HepG2 (cell line): Measurements from ENCODE around the gene ACADVL. TPM values are rescaled to one million over a fixed set of nuclear protein-coding genes. Genes with fewer than 3 reads are reported as not detected.

Experiments
- CENPX ChIP-seq: sonication (generic); formaldehyde crosslinking; IDR thresholded peaks from 2 replicates; pipeline ENCODE4 v1.9.0; 2021; ENCODE audit warnings: mild to moderate bottlenecking, missing genetic modification reagents, moderate library complexity
- ELK4 ChIP-seq: sonication (generic); formaldehyde crosslinking; IDR thresholded peaks from 2 replicates; pipeline ENCODE4 v1.9.0; 2021; ENCODE audit warnings: missing genetic modification reagents, borderline replicate concordance
- GATA4 ChIP-seq: sonication (generic); IDR thresholded peaks from 2 replicates; pipeline ENCODE4 v1.6.1; 2016; ENCODE audit warnings: antibody characterized with exemption, low read depth, borderline replicate concordance
- JARID2 ChIP-seq: sonication (generic); formaldehyde crosslinking; IDR thresholded peaks from 2 replicates; pipeline ENCODE4 v1.8.1; 2023; ENCODE audit warnings: missing genetic modification reagents, inconsistent platforms; ENCODE audit not compliant: insufficient replicate concordance
- MED1 ChIP-seq: sonication (generic); formaldehyde crosslinking; IDR thresholded peaks from 2 replicates; pipeline ENCODE4 v1.4.0; 2020; ENCODE audit warnings: missing genetic modification reagents
- MNT ChIP-seq: fragments of 450-650 bp; IDR thresholded peaks from 2 replicates; pipeline ENCODE4 v1.6.1; 2016
- NCOA2 ChIP-seq: sonication (generic); formaldehyde crosslinking; IDR thresholded peaks from 2 replicates; pipeline ENCODE4 v1.8.0; 2022; ENCODE audit warnings: inconsistent platforms
- REST ChIP-seq, 2 experiments: IDR thresholded peaks; 2 replicates each; pipeline ENCODE4 v1.6.1; 2011 to 2012; ENCODE audit warnings: low read length in 2 of 2, borderline replicate concordance in 1 of 2, low read depth in 1 of 2, mild to moderate bottlenecking in 1 of 2, moderate library complexity in 1 of 2
- SALL2 ChIP-seq: sonication (generic); formaldehyde crosslinking; IDR thresholded peaks from 2 replicates; pipeline ENCODE4 v1.8.1; 2023; ENCODE audit warnings: mild to moderate bottlenecking, missing genetic modification reagents, inconsistent platforms
- SCMH1 ChIP-seq: sonication (generic); formaldehyde crosslinking; IDR thresholded peaks from 2 replicates; pipeline ENCODE4 v1.9.0; 2021; ENCODE audit warnings: missing genetic modification reagents, mild to moderate bottlenecking, borderline replicate concordance
- SMARCC2 ChIP-seq: fragments of 450-650 bp; IDR thresholded peaks from 2 replicates; pipeline ENCODE4 v1.6.1; 2017; ENCODE audit warnings: antibody characterized with exemption, mild to moderate bottlenecking
- ZFP1 ChIP-seq: IDR thresholded peaks from 2 replicates; pipeline ENCODE4 v1.6.1; 2016
- ZMYM2 ChIP-seq: sonication (generic); formaldehyde crosslinking; IDR thresholded peaks from 2 replicates; pipeline ENCODE4 v1.8.0; 2022; ENCODE audit warnings: mild to moderate bottlenecking, missing genetic modification reagents
- ZNF124 ChIP-seq: sonication (generic); formaldehyde crosslinking; IDR thresholded peaks from 2 replicates; pipeline ENCODE4 v1.4.0; 2020; ENCODE audit warnings: missing genetic modification reagents
- ZNF230 ChIP-seq: sonication (generic); formaldehyde crosslinking; IDR thresholded peaks from 2 replicates; pipeline ENCODE4 v1.4.0; 2020; ENCODE audit warnings: mild to moderate bottlenecking, missing genetic modification reagents
- ZNF557 ChIP-seq: sonication (generic); formaldehyde crosslinking; IDR thresholded peaks from 2 replicates; pipeline ENCODE4 v1.4.0; 2020; ENCODE audit warnings: missing genetic modification reagents
- ZNF7 ChIP-seq: IDR thresholded peaks from 2 replicates; pipeline ENCODE4 v1.6.1; 2016; ENCODE audit warnings: missing biosample characterization, missing genetic modification reagents
- ZNF746 ChIP-seq: sonication (generic); formaldehyde crosslinking; IDR thresholded peaks from 2 replicates; pipeline ENCODE4 v1.8.0; 2022; ENCODE audit warnings: mild to moderate bottlenecking, missing genetic modification reagents
- polyA plus RNA-seq, 8 experiments: library from polyadenylated mRNA; depleted of rRNA in 3 of 8; stranded (reverse) in 7 of 8; unstranded in 1 of 8; fragments of >200 nt; fragmentation: Illumina TruSeq in 4 of 8; extraction: Trizol in 4 of 8; gene quantifications; 2 replicates each; pipeline versions ENCODE4 v1.2.1 to v1.2.3, GENCODE V29; 2011 to 2016; ENCODE audit warnings: low read depth in 4 of 8, missing spikeins in 1 of 8, mixed read lengths in 1 of 8; ENCODE audit not compliant: insufficient read depth in 1 of 8
- total RNA-seq, 5 experiments: library from RNA; depleted of rRNA; stranded (reverse); fragments of >200 nt; fragmentation: Illumina TruSeq; extraction: Trizol; gene quantifications; 2 replicates each; pipeline ENCODE4 v1.2.3, GENCODE V29; 2016; ENCODE audit warnings: low read depth in 1 of 5
- TF ChIP-seq, protein P1 (sequence below): sonication (generic); formaldehyde crosslinking; IDR thresholded peaks from 2 replicates; pipeline ENCODE4 v1.5.0; 2020; ENCODE audit warnings: missing genetic modification reagents
- TF ChIP-seq, protein P2 (sequence below): sonication (generic); formaldehyde crosslinking; IDR thresholded peaks from 2 replicates; pipeline ENCODE4 v1.4.0; 2020; ENCODE audit warnings: missing genetic modification reagents, low read depth, mild to moderate bottlenecking, borderline replicate concordance
- TF ChIP-seq, protein P3 (sequence below): sonication (generic); formaldehyde crosslinking; IDR thresholded peaks from 2 replicates; pipeline ENCODE4 v1.4.0; 2020; ENCODE audit warnings: missing genetic modification reagents, borderline replicate concordance

The ACADVL gene
- total and polyA plus RNA-seq, 2 of the 13 experiments (the other 11 are each of a cell fraction or from before 2014, with no cell fraction given) = 219 to 412 TPM

DNA sequence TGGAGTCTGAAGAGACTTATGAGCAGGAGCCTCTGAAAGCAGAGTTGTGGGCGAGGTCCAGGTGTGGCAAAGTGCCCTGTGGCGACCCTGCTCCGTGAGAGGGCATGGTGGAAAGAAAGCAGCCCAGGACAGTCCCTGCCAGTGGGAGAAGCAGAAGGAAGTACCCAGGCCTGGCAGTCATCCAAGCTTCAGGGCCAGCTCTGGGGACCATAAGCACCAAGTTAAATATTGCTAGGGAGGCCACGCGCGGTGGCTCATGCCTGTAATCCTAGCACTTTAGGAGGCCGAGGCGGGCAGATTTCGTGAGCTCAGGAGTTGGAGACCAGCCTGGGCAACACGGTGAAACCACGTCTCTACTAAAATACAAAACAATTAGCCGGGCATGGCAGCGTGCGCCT lies 35.6 kb upstream of the ACADVL start (continued):
- TF ChIP-seq, protein P1, sequence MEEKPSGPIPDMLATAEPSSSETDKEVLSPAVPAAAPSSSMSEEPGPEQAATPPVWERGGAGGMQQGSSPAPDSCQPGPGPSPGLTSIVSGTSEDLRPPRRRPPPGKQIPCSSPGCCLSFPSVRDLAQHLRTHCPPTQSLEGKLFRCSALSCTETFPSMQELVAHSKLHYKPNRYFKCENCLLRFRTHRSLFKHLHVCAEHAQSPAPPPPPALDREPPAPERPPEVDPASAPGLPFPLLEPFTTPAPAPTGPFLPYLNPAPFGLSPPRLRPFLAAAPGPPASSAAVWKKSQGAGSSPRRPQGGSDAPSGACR (CRISPR knock-in tag) = no peak
- no peak for TF ChIP-seq ELK4 (CRISPR knock-in tag)
- TF ChIP-seq, protein P2, sequence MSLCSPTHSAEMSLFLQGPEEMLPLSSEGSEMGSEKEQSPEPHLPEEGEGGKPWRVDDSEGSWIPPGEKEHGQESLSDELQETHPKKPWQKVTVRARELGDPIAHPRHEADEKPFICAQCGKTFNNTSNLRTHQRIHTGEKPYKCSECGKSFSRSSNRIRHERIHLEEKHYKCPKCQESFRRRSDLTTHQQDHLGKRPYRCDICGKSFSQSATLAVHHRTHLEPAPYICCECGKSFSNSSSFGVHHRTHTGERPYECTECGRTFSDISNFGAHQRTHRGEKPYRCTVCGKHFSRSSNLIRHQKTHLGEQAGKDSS (CRISPR knock-in tag) = peak; percentile 61; the same call in 1 of the 2 replicates
- no peak for TF ChIP-seq CENPX (CRISPR knock-in tag)
- no peak for TF ChIP-seq ZNF124 (CRISPR knock-in tag)
- no peak for TF ChIP-seq JARID2 (CRISPR knock-in tag)
- no peak for TF ChIP-seq SALL2 (CRISPR knock-in tag)
- peak; percentile 43 for TF ChIP-seq NCOA2 (CRISPR knock-in tag)
- no peak for TF ChIP-seq ZNF557 (CRISPR knock-in tag)
- no peak for TF ChIP-seq ZNF746 (CRISPR knock-in tag)
- TF ChIP-seq ZFP1 = no peak
- TF ChIP-seq GATA4 = no peak
- TF ChIP-seq, protein P3, sequence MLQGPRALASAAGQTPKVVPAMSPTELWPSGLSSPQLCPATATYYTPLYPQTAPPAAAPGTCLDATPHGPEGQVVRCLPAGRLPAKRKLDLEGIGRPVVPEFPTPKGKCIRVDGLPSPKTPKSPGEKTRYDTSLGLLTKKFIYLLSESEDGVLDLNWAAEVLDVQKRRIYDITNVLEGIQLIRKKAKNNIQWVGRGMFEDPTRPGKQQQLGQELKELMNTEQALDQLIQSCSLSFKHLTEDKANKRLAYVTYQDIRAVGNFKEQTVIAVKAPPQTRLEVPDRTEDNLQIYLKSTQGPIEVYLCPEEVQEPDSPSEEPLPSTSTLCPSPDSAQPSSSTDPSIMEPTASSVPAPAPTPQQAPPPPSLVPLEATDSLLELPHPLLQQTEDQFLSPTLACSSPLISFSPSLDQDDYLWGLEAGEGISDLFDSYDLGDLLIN (CRISPR knock-in tag) = no peak
- no peak for TF ChIP-seq REST (IDR thresholded peaks at IDR 0.05; ENCODE audit: borderline replicate concordance in 1 of 2, low read depth in 1 of 2, low read length in 2 of 2)
- no peak for TF ChIP-seq MNT
- TF ChIP-seq SCMH1 = no peak
- TF ChIP-seq ZNF230 (CRISPR knock-in tag) = no peak
- no peak for TF ChIP-seq ZNF7 (CRISPR knock-in tag)
- TF ChIP-seq SMARCC2 = no peak
- TF ChIP-seq ZMYM2 (CRISPR knock-in tag) = 0 out of 2 replicates have a peak, but pooled peaks have one; percentile 5
- TF ChIP-seq MED1 (CRISPR knock-in tag) = peak; percentile 66
